Measurements from ENCODE around the gene DUS1L. TPM values are rescaled to one million over a fixed set of nuclear protein-coding genes. Genes with fewer than 3 reads are reported as not detected.

The DUS1L gene
- total RNA-seq, 1 donor from 2014 or later, result 74.1 TPM

GRCh38 chr17:82113422-82113821 lies 47.8 kb upstream of the DUS1L start:
- no peak for TF ChIP-seq CTCF (IDR thresholded peaks at IDR 0.05; ENCODE audit: unreplicated experiment)
- peaks cover 3% of the 10 kb centered on the region for H3K36me3 Mint-ChIP-seq (ENCODE audit: low read depth, unreplicated experiment)
- H3K27ac Mint-ChIP-seq (ENCODE audit: unreplicated experiment), result no peak overlapping the region
- no peak overlapping the region for H3K4me3 Mint-ChIP-seq (ENCODE audit: unreplicated experiment)
- H3K27me3 Mint-ChIP-seq (ENCODE audit: unreplicated experiment), result peaks cover 2% of the 10 kb centered on the region
- H3K4me1 Mint-ChIP-seq (ENCODE audit: unreplicated experiment), result peaks cover 4% of the 10 kb centered on the region
- no peak for DNase-seq (ENCODE audit: low spot score)
- H3K9me3 Mint-ChIP-seq (ENCODE audit: unreplicated experiment), result no peaks in the 10 kb centered on the region

DNA sequence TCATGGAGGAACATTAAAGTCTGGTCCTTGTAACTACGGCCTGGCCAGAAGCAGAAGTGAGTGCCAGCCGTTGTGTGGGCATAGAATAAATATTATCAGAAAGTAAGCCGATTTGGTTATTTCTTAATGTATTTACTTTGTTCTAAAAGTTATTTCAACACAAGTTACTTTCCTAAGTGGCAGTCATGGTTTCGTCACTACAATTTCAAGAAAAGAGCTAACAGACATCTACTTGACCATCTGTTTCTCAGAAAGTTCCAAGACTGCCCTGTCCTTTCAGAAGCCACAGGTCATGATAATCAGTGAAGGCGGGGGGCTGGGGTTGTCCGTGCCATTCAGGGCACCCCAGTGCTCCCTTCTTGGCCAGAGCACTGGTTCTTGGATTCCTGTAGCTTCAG lies 47.3 kb upstream of the DUS1L start:
- peaks cover 3% of the 10 kb centered on the region for H3K36me3 Mint-ChIP-seq (ENCODE audit: low read depth, unreplicated experiment)
- DNase-seq (ENCODE audit: low spot score), result no peak
- no peak overlapping the region for H3K4me3 Mint-ChIP-seq (ENCODE audit: unreplicated experiment)
- H3K27me3 Mint-ChIP-seq (ENCODE audit: unreplicated experiment), result peaks cover 2% of the 10 kb centered on the region
- H3K9me3 Mint-ChIP-seq (ENCODE audit: unreplicated experiment), result no peaks in the 10 kb centered on the region
- peaks cover 1% of the 10 kb centered on the region for H3K4me1 Mint-ChIP-seq (ENCODE audit: unreplicated experiment)
- TF ChIP-seq CTCF (IDR thresholded peaks at IDR 0.05; ENCODE audit: unreplicated experiment), result no peak
- H3K27ac Mint-ChIP-seq (ENCODE audit: unreplicated experiment), result no peak overlapping the region

GRCh38 chr17:82112181-82112913 lies 46.7 kb upstream of the DUS1L start:
- Mint-ChIP-seq H3K36me3 (ENCODE audit: low read depth, unreplicated experiment) (peaks cover 3% of the 10 kb centered on the region), H3K4me3 (ENCODE audit: unreplicated experiment) (no peak overlapping the region), H3K4me1 (ENCODE audit: unreplicated experiment) (no peaks in the 10 kb centered on the region), H3K27me3 (ENCODE audit: unreplicated experiment) (peaks cover 2% of the 10 kb centered on the region), H3K27ac (ENCODE audit: unreplicated experiment) (no peak overlapping the region), H3K9me3 (ENCODE audit: unreplicated experiment) (no peaks in the 10 kb centered on the region)
- no peak for TF ChIP-seq CTCF (IDR thresholded peaks at IDR 0.05; ENCODE audit: unreplicated experiment)
- DNase-seq (ENCODE audit: low spot score), result no peak

GRCh38 chr17:82110298-82110697 lies 44.7 kb upstream of the DUS1L start:
- peaks cover 3% of the 10 kb centered on the region for H3K36me3 Mint-ChIP-seq (ENCODE audit: low read depth, unreplicated experiment)
- no peaks in the 10 kb centered on the region for H3K27me3 Mint-ChIP-seq (ENCODE audit: unreplicated experiment)
- no peak overlapping the region for H3K27ac Mint-ChIP-seq (ENCODE audit: unreplicated experiment)
- H3K9me3 Mint-ChIP-seq (ENCODE audit: unreplicated experiment), result no peaks in the 10 kb centered on the region
- no peak for TF ChIP-seq CTCF (IDR thresholded peaks at IDR 0.05; ENCODE audit: unreplicated experiment)
- no peak overlapping the region for H3K4me3 Mint-ChIP-seq (ENCODE audit: unreplicated experiment)
- peaks cover 8% of the 10 kb centered on the region for H3K4me1 Mint-ChIP-seq (ENCODE audit: unreplicated experiment)
- no peak for DNase-seq (ENCODE audit: low spot score)

DNA sequence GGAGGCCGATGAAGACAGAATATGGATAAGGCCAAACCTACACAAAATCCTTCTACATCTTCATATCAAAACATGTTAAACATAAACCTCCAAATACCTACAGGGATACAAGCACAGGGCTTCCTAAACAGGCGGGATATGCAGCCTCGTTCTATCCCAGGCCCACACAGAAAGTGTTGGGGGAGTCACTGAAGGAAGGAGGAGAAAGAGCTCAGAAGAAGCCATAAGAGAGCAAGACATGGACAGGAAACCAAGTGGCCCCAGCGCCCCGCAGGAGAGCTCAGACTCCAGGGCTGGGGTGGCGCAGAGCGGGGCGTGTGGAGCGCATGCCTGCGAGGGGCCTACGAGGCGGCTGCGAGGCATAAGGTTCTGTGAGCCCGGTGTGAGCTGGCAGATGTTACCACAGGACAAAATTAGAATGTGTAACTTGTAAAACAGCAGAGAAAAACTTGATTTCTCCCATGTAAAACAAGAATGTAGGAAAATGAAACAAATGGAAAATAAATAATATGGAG lies 43.4 kb upstream of the DUS1L start:
- H3K27ac Mint-ChIP-seq (ENCODE audit: unreplicated experiment), result no peak overlapping the region
- H3K36me3 Mint-ChIP-seq (ENCODE audit: low read depth, unreplicated experiment), result peaks cover 3% of the 10 kb centered on the region
- no peaks in the 10 kb centered on the region for H3K27me3 Mint-ChIP-seq (ENCODE audit: unreplicated experiment)
- no peak for TF ChIP-seq CTCF (IDR thresholded peaks at IDR 0.05; ENCODE audit: unreplicated experiment)
- H3K4me1 Mint-ChIP-seq (ENCODE audit: unreplicated experiment), result peaks cover 10% of the 10 kb centered on the region
- no peak overlapping the region for H3K4me3 Mint-ChIP-seq (ENCODE audit: unreplicated experiment)
- no peak for DNase-seq (ENCODE audit: low spot score)
- no peaks in the 10 kb centered on the region for H3K9me3 Mint-ChIP-seq (ENCODE audit: unreplicated experiment)

Data from endothelial cell (in vitro differentiated cells).